IMR-90 (cell line): Measurements from ENCODE around the gene FGFBP2. TPM values are rescaled to one million over a fixed set of nuclear protein-coding genes. Genes with fewer than 3 reads are reported as not detected.

Experiments used
- ATAC-seq: fragments of 200-7000 bp; cut with Tn5 transposase; 2 replicates; pipeline ENCODE4 v1.9.1; 2020; ENCODE audit warnings: low read depth, mild to moderate bottlenecking, moderate library complexity
- BruUV-seq: library from RNA; stranded (reverse); fragments of 400-500 nt; replicated peaks from 2 replicates; lab custom pipeline; 2021; lab: Mats Ljungman, UMichigan
- CTCF ChIA-PET: fragments of 300-600 bp; formaldehyde crosslinking; extraction: SDS; loops from one replicate; lab custom pipeline; 2021; ENCODE audit warnings: antibody characterized with exemption; lab: Yijun Ruan, JAX
- POLR2A ChIA-PET: fragments of 300-600 bp; sonication (Branson Sonifier 250); formaldehyde crosslinking; loops from one replicate; lab custom pipeline; 2022; ENCODE audit warnings: antibody characterized with exemption; ENCODE audit not compliant: unreplicated experiment; lab: Charles Lee
- DNase-seq: peaks from one replicate; pipeline ENCODE4 v3.0.0; 2013
- H2AFZ ChIP-seq: replicated peaks from 2 replicates; pipeline ENCODE3; 2013; ENCODE audit warnings: low read length, mild to moderate bottlenecking; ENCODE audit not compliant: poor library complexity
- H2AK5ac ChIP-seq: 2 replicates; pipeline ENCODE4 v1.6.1; 2013; ENCODE audit warnings: low read depth, low read length, inconsistent platforms
- H2AK9ac ChIP-seq: replicated peaks from 2 replicates; pipeline ENCODE3; 2013; ENCODE audit warnings: mild to moderate bottlenecking, low read depth, low read length, moderate library complexity; ENCODE audit not compliant: poor library complexity
- H2BK120ac ChIP-seq: 2 replicates; pipeline ENCODE4 v1.6.1; 2013; ENCODE audit warnings: low read depth, low read length, inconsistent platforms
- H2BK15ac ChIP-seq: 3 replicates; pipeline ENCODE4 v1.6.1; 2013; ENCODE audit warnings: low read depth, low read length, inconsistent platforms
- H2BK20ac ChIP-seq: 2 replicates; pipeline ENCODE4 v1.6.1; 2013; ENCODE audit warnings: low read depth, mild to moderate bottlenecking, inconsistent platforms, low read length, moderate library complexity
- H2BK5ac ChIP-seq: 2 replicates; pipeline ENCODE4 v1.6.1; 2013; ENCODE audit warnings: mild to moderate bottlenecking, low read depth, low read length, inconsistent platforms; ENCODE audit not compliant: poor library complexity, severe bottlenecking
- H3K14ac ChIP-seq: replicated peaks from 2 replicates; pipeline ENCODE4 v1.6.1; 2013; ENCODE audit warnings: low read depth, low read length, inconsistent platforms
- H3K18ac ChIP-seq: 2 replicates; pipeline ENCODE4 v1.6.1; 2013; ENCODE audit warnings: low read depth, low read length, control low read depth
- H3K23ac ChIP-seq: 2 replicates; pipeline ENCODE4 v1.6.1; 2013; ENCODE audit warnings: low read depth, low read length, inconsistent platforms
- H3K27ac ChIP-seq: 2 replicates; pipeline ENCODE4 v1.5.1; 2013; ENCODE audit warnings: mild to moderate bottlenecking, control low read depth, low read length; ENCODE audit not compliant: insufficient read depth
- H3K27me3 ChIP-seq: 2 replicates; pipeline ENCODE4 v1.6.1; 2013; ENCODE audit warnings: low read length; ENCODE audit not compliant: control insufficient read depth, insufficient read depth
- H3K36me3 ChIP-seq: 2 replicates; pipeline ENCODE4 v1.6.1; 2013; ENCODE audit warnings: low read length, mixed read lengths; ENCODE audit not compliant: control insufficient read depth, insufficient read depth
- H3K4ac ChIP-seq: 2 replicates; pipeline ENCODE4 v1.6.1; 2013; ENCODE audit warnings: low read depth, low read length, inconsistent platforms
- H3K4me1 ChIP-seq: 2 replicates; pipeline ENCODE4 v1.6.1; 2013; ENCODE audit warnings: low read length, mixed read lengths; ENCODE audit not compliant: control insufficient read depth, insufficient read depth
- H3K4me2 ChIP-seq: 2 replicates; pipeline ENCODE4 v1.6.1; 2013; ENCODE audit warnings: low read depth, mild to moderate bottlenecking, control low read depth, low read length, moderate library complexity
- H3K4me3 ChIP-seq: 2 replicates; pipeline ENCODE4 v1.5.1; 2013; ENCODE audit warnings: low read depth, mild to moderate bottlenecking, control low read depth, low read length, moderate library complexity; ENCODE audit not compliant: insufficient read depth
- H3K56ac ChIP-seq: 2 replicates; pipeline ENCODE4 v1.6.1; 2013; ENCODE audit warnings: low read length, inconsistent platforms; ENCODE audit not compliant: insufficient read depth; ENCODE audit errors: extremely low read depth
- H3K79me1 ChIP-seq, 2 experiments: 2 replicates each; pipeline ENCODE4 v1.6.1; 2013; ENCODE audit warnings: low read length in 2 of 2, inconsistent platforms in 1 of 2, low read depth in 1 of 2
- H3K9ac ChIP-seq: 2 replicates; pipeline ENCODE4 v1.6.1; 2013; ENCODE audit warnings: low read depth, low read length, control low read depth
- H3K9me1 ChIP-seq: 2 replicates; pipeline ENCODE4 v1.6.1; 2013; ENCODE audit warnings: low read length, inconsistent platforms; ENCODE audit not compliant: insufficient read depth
- H3K9me3 ChIP-seq: 2 replicates; pipeline ENCODE4 v1.6.1; 2013; ENCODE audit warnings: low read length; ENCODE audit not compliant: control insufficient read depth, insufficient read depth
- H4K20me1 ChIP-seq: 2 replicates; pipeline ENCODE4 v1.6.1; 2013; ENCODE audit warnings: low read length, inconsistent platforms; ENCODE audit not compliant: insufficient read depth
- H4K5ac ChIP-seq: 2 replicates; pipeline ENCODE4 v1.6.1; 2013; ENCODE audit warnings: mild to moderate bottlenecking, low read depth, low read length, control low read depth
- H4K8ac ChIP-seq, 2 experiments: 2 replicates each; pipeline ENCODE4 v1.6.1; 2013; ENCODE audit warnings: low read depth in 2 of 2, low read length in 2 of 2, control low read depth in 1 of 2, inconsistent platforms in 1 of 2
- H4K91ac ChIP-seq: 2 replicates; pipeline ENCODE4 v1.6.1; 2013; ENCODE audit warnings: low read depth, low read length, inconsistent platforms; ENCODE audit not compliant: insufficient read depth
- MAZ ChIP-seq: IDR thresholded peaks from 2 replicates; pipeline ENCODE4 v1.6.1; 2012; ENCODE audit warnings: low read depth, mild to moderate bottlenecking, low read length, improper control_type of control experiment, moderate library complexity, borderline replicate concordance
- NFE2L2 ChIP-seq: fragments of 150-350 bp; IDR thresholded peaks from 2 replicates; pipeline ENCODE4 v1.6.1; 2016; ENCODE audit warnings: low read depth, mild to moderate bottlenecking, low read length
- POLR2A ChIP-seq: IDR thresholded peaks from 2 replicates; pipeline ENCODE4 v1.6.1; 2012; ENCODE audit warnings: mild to moderate bottlenecking, low read depth, low read length
- RCOR1 ChIP-seq: IDR thresholded peaks from 2 replicates; pipeline ENCODE4 v1.6.1; 2012; ENCODE audit warnings: mild to moderate bottlenecking, low read length, improper control_type of control experiment; ENCODE audit not compliant: insufficient replicate concordance
- RFX5 ChIP-seq: IDR thresholded peaks from 2 replicates; pipeline ENCODE4 v1.8.0; 2012; ENCODE audit warnings: low read depth, mild to moderate bottlenecking, low read length, moderate library complexity
- WGBS, 2 experiments: methylation state at CpG; one replicate each; pipeline versions ENCODE4 v1.1.5 to v1.1.7; 2013; ENCODE audit warnings: missing lambda C conversion rate in 2 of 2; ENCODE audit not compliant: insufficient read length in 1 of 2; ENCODE audit errors: extremely low coverage in 2 of 2; 5-methylcytosine and 5-hydroxymethylcytosine counted together
- dilution Hi-C: fragments of 300-500 bp; cut with HindIII; formaldehyde crosslinking; loops from one replicate; pipeline ENCODE4 v1.14.3; 2018; ENCODE audit warnings: low sequenced_read_pairs; ENCODE audit not compliant: unreplicated experiment
- in situ Hi-C: fragments of 300-500 bp; cut with MboI; formaldehyde crosslinking; loops from 3 replicates; pipeline ENCODE4 v1.14.3; 2019; ENCODE audit warnings: low sequenced_read_pairs, inconsistent platforms, mixed read lengths
- intact Hi-C: fragments of 100-400 bp; cut with micrococcal nuclease; formaldehyde crosslinking; loops from 2 replicates; pipeline ENCODE4 v1.10.0; 2022
- polyA plus RNA-seq, 3 experiments: library from polyadenylated mRNA; depleted of rRNA; stranded (reverse); fragments of >200 nt; gene quantifications; 2 replicates each; pipeline ENCODE4 v1.2.3, GENCODE V29; 2012; ENCODE audit warnings: low replicate concordance in 1 of 3
- total RNA-seq: library from RNA; depleted of rRNA; stranded (reverse); fragments of >200 nt; gene quantifications from 2 replicates; pipeline ENCODE4 v1.2.3, GENCODE V29; 2012

Gene FGFBP2
- total and polyA plus RNA-seq, 2 of the 4 experiments (the other 2 are of a cell fraction) = not detected

- Histone ChIP-seq H2AK9ac (no peak overlapping the region), H3K79me1 (no peaks in the 10 kb centered on the region), H3K9ac (no peak overlapping the region), H3K4me2 (no peak overlapping the region), H3K23ac (no peak overlapping the region), H2BK120ac (no peak overlapping the region), H2AFZ (no peak overlapping the region), H2AK5ac (no peak overlapping the region), H3K4me1 (no peaks in the 10 kb centered on the region), H2BK15ac (no peak overlapping the region), H4K5ac (no peak overlapping the region), H4K91ac (no peak overlapping the region), H3K27me3 (peaks cover 3% of the 10 kb centered on the region; the same call in 1 of the 2 replicates), H3K4ac (no peak overlapping the region), H3K36me3 (no peaks in the 10 kb centered on the region), H3K9me1 (no peaks in the 10 kb centered on the region), H3K18ac (no peak overlapping the region), H3K4me3 (no peak overlapping the region), H2BK5ac (no peak overlapping the region), H4K8ac (no peak overlapping the region), H3K56ac (no peak overlapping the region), H2BK20ac (no peak overlapping the region), H4K20me1 (no peaks in the 10 kb centered on the region), H3K9me3 (no peaks in the 10 kb centered on the region), H3K27ac (no peak overlapping the region), H3K14ac (no peak overlapping the region)
- in situ Hi-C loops = no loop called here
- intact Hi-C loops = no loop called here
- no TSS peak for BruUV-seq
- TF ChIP-seq MAZ = no peak
- no peak for TF ChIP-seq NFE2L2
- no peak for TF ChIP-seq RFX5
- TF ChIP-seq POLR2A = no peak
- no peak for TF ChIP-seq RCOR1
- ATAC-seq = no peak
- no peak for DNase-seq
- ChIA-PET POLR2A (no interaction called here), CTCF (interaction anchor here (1.1 to 2.1 kb wide), 3 partner anchors 71 to 148 kb away, joined by 5 to 7 read pairs (median 7); no protein-coding TSS in a partner anchor)
- dilution Hi-C loops = no loop called here
- WGBS, 2 experiments = no CpG with 5 or more reads among the region's 5 CpGs
Observed at GRCh38 chr4:15953625-15954024, 9.3 kb downstream of the FGFBP2 start.
